ENCODE results near the gene PRR13. TPM values are rescaled to one million over a fixed set of nuclear protein-coding genes. Genes with fewer than 3 reads are reported as not detected.

PRR13 gene
- polyA plus RNA-seq, 4 donors: 507 to 1,038 (median 704) TPM

- FAIRE-seq: no peak
- H3K4me1 ChIP-seq (ENCODE audit: control insufficient read depth in 3 of 3, insufficient read depth in 2 of 3, low read depth in 1 of 3, low read length in 2 of 3): peaks cover 0 to 11% (median 2%) of the 10 kb centered on the region in 3 donors
- H3K27me3 ChIP-seq (ENCODE audit: control insufficient read depth in 3 of 3, insufficient read depth in 3 of 3, low read length in 3 of 3): no peaks in the 10 kb centered on the region
- no peak overlapping the region for H3K27ac ChIP-seq (ENCODE audit: low read depth in 1 of 3, low read length in 2 of 3)
- H3K36me3 ChIP-seq (ENCODE audit: control insufficient read depth in 3 of 3, insufficient read depth in 2 of 3, low read depth in 1 of 3, low read length in 3 of 3): peaks cover 49 to 63% (median 61%) of the 10 kb centered on the region in 3 donors
- H3K9me3 ChIP-seq (ENCODE audit: control insufficient read depth in 2 of 2, insufficient read depth in 1 of 2, low read depth in 1 of 2, low read length in 1 of 2): no peaks in the 10 kb centered on the region
- H3K4me3 ChIP-seq (ENCODE audit: low read depth in 1 of 3, low read length in 3 of 3): no peak overlapping the region
- no peak for DNase-seq
- WGBS, 3 donors: 73 to 81% (median 77%) methylated on average over 4 of the region's 4 CpGs
These were observed 17.6 kb downstream of the PRR13 start for GRCh38 chr12:53459097-53459496.

- Histone ChIP-seq H3K27ac (ENCODE audit: low read depth in 1 of 3, low read length in 2 of 3) (no peak overlapping the region), H3K27me3 (ENCODE audit: control insufficient read depth in 3 of 3, insufficient read depth in 3 of 3, low read length in 3 of 3) (no peaks in the 10 kb centered on the region), H3K4me1 (ENCODE audit: control insufficient read depth in 3 of 3, insufficient read depth in 2 of 3, low read depth in 1 of 3, low read length in 2 of 3) (peaks cover 0 to 2% (median 0%) of the 10 kb centered on the region in 3 donors), H3K9me3 (ENCODE audit: control insufficient read depth in 2 of 2, insufficient read depth in 1 of 2, low read depth in 1 of 2, low read length in 1 of 2) (no peaks in the 10 kb centered on the region), H3K4me3 (ENCODE audit: low read depth in 1 of 3, low read length in 3 of 3) (no peak overlapping the region), H3K36me3 (ENCODE audit: control insufficient read depth in 3 of 3, insufficient read depth in 2 of 3, low read depth in 1 of 3, low read length in 3 of 3) (peaks cover 54 to 66% (median 63%) of the 10 kb centered on the region in 3 donors)
- 78 to 88% (median 88%) methylated on average over 3 of the region's 3 CpGs for WGBS, 3 donors
- DNase-seq (no peak), FAIRE-seq (no peak)
These were observed 19.5 kb downstream of the PRR13 start for GRCh38 chr12:53461059-53461458.

GRCh38 chr12:53461591-53461990 lies 20.1 kb downstream of the PRR13 start:
- H3K4me3 ChIP-seq (ENCODE audit: low read depth in 1 of 3, low read length in 3 of 3): no peak overlapping the region
- H3K27me3 ChIP-seq (ENCODE audit: control insufficient read depth in 3 of 3, insufficient read depth in 3 of 3, low read length in 3 of 3): no peaks in the 10 kb centered on the region
- no peak for DNase-seq
- FAIRE-seq: no peak
- no peaks in the 10 kb centered on the region for H3K9me3 ChIP-seq (ENCODE audit: control insufficient read depth in 2 of 2, insufficient read depth in 1 of 2, low read depth in 1 of 2, low read length in 1 of 2)
- 81 to 82% (median 81%) methylated on average over 8 of the region's 8 CpGs for WGBS, 3 donors
- H3K4me1 ChIP-seq (ENCODE audit: control insufficient read depth in 3 of 3, insufficient read depth in 2 of 3, low read depth in 1 of 3, low read length in 2 of 3): peaks cover 0 to 2% (median 0%) of the 10 kb centered on the region in 3 donors
- H3K27ac ChIP-seq (ENCODE audit: low read depth in 1 of 3, low read length in 2 of 3): no peak overlapping the region
- peaks cover 51 to 66% (median 65%) of the 10 kb centered on the region in 3 donors for H3K36me3 ChIP-seq (ENCODE audit: control insufficient read depth in 3 of 3, insufficient read depth in 2 of 3, low read depth in 1 of 3, low read length in 3 of 3)

DNA sequence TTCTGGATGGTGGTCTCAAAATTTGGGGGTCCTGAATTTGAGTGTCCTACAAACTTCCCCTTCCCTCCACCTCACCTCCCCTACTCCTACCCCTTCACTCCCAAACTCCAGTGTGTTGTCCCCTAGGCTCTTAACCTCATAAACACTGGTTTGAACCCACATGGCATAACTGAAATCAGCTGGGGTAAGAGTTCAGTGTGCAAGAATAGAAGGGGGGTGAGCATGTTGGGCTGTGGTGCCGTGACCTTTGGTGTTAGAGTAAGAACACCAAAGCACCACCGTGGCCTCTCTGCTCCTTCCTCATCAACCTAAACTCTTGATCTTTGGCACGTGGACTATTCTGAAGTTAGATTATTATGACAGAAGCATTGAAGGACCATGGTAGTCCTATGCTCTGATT lies 21.4 kb downstream of the PRR13 start:
- no peak for DNase-seq
- no peak overlapping the region for H3K27ac ChIP-seq (ENCODE audit: low read depth in 1 of 3, low read length in 2 of 3)
- H3K9me3 ChIP-seq (ENCODE audit: control insufficient read depth in 2 of 2, insufficient read depth in 1 of 2, low read depth in 1 of 2, low read length in 1 of 2): no peaks in the 10 kb centered on the region
- 40 to 68% (median 53%) methylated on average over 3 of the region's 3 CpGs for WGBS, 3 donors
- no peak for FAIRE-seq
- H3K4me3 ChIP-seq (ENCODE audit: low read depth in 1 of 3, low read length in 3 of 3): no peak overlapping the region
- H3K4me1 ChIP-seq (ENCODE audit: control insufficient read depth in 3 of 3, insufficient read depth in 2 of 3, low read depth in 1 of 3, low read length in 2 of 3): peaks cover 0 to 2% (median 0%) of the 10 kb centered on the region in 3 donors
- no peaks in the 10 kb centered on the region for H3K27me3 ChIP-seq (ENCODE audit: control insufficient read depth in 3 of 3, insufficient read depth in 3 of 3, low read length in 3 of 3)
- peaks cover 57 to 71% (median 66%) of the 10 kb centered on the region in 3 donors for H3K36me3 ChIP-seq (ENCODE audit: control insufficient read depth in 3 of 3, insufficient read depth in 2 of 3, low read depth in 1 of 3, low read length in 3 of 3)

DNA sequence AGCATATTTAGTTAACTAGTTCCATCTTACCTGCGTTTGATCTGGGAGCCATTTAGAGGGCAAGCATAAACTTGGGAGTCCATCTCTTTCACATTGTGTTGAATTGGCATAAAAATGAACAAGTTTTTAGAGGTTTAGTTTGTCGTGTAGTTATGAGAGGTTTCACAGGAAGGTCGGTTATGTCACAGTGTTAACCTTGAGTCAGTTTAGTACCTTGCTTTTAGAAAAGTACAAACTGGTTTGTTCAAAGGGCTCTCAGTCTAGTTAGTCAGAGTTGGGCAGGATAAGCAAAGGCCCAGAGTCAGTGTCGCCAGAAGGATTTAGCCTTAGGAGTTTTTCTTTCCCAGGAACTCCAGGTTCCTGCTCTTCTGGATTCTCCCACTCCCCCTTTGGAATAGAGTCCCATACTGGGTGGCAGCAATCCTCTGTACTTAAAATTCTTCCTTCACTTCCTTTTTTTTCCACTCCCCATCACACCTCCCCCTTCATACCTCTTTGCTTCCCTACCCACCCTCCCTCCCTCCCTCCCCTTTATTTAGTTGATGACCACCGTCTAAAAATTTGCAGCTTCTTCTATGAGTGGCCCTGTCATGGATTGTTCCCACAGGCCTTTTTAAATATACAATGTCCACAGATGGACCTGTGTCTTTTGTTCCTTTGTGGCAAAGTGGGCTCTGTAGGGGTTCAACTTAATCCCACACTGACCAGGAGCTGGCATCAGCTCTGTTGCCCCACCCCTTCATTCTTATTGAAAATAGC lies 22.4 kb downstream of the PRR13 start:
- FAIRE-seq (no peak), DNase-seq (no peak)
- no peak overlapping the region for H3K4me3 ChIP-seq (ENCODE audit: low read depth in 1 of 3, low read length in 3 of 3)
- 54 to 62% (median 56%) methylated on average over 5 of the region's 5 CpGs for WGBS, 3 donors
- no peaks in the 10 kb centered on the region for H3K27me3 ChIP-seq (ENCODE audit: control insufficient read depth in 3 of 3, insufficient read depth in 3 of 3, low read length in 3 of 3)
- no peaks in the 10 kb centered on the region for H3K9me3 ChIP-seq (ENCODE audit: control insufficient read depth in 2 of 2, insufficient read depth in 1 of 2, low read depth in 1 of 2, low read length in 1 of 2)
- peaks cover 0 to 2% (median 0%) of the 10 kb centered on the region in 3 donors for H3K4me1 ChIP-seq (ENCODE audit: control insufficient read depth in 3 of 3, insufficient read depth in 2 of 3, low read depth in 1 of 3, low read length in 2 of 3)
- H3K36me3 ChIP-seq (ENCODE audit: control insufficient read depth in 3 of 3, insufficient read depth in 2 of 3, low read depth in 1 of 3, low read length in 3 of 3): peaks cover 55 to 75% (median 61%) of the 10 kb centered on the region in 3 donors
- H3K27ac ChIP-seq (ENCODE audit: low read depth in 1 of 3, low read length in 2 of 3): no peak overlapping the region

- DNase-seq (no peak), FAIRE-seq (no peak)
- 91 to 96% (median 91%) methylated on average over 11 of the region's 11 CpGs for WGBS, 3 donors
- Histone ChIP-seq H3K4me1 (ENCODE audit: control insufficient read depth in 3 of 3, insufficient read depth in 2 of 3, low read depth in 1 of 3, low read length in 2 of 3) (peaks cover 0 to 2% (median 0%) of the 10 kb centered on the region in 3 donors), H3K4me3 (ENCODE audit: low read depth in 1 of 3, low read length in 3 of 3) (no peak overlapping the region), H3K36me3 (ENCODE audit: control insufficient read depth in 3 of 3, insufficient read depth in 2 of 3, low read depth in 1 of 3, low read length in 3 of 3) (peaks cover 57 to 76% (median 63%) of the 10 kb centered on the region in 3 donors), H3K27me3 (ENCODE audit: control insufficient read depth in 3 of 3, insufficient read depth in 3 of 3, low read length in 3 of 3) (no peaks in the 10 kb centered on the region), H3K27ac (ENCODE audit: low read depth in 1 of 3, low read length in 2 of 3) (no peak overlapping the region), H3K9me3 (ENCODE audit: control insufficient read depth in 2 of 2, insufficient read depth in 1 of 2, low read depth in 1 of 2, low read length in 1 of 2) (no peaks in the 10 kb centered on the region)
These were observed 23.3 kb downstream of the PRR13 start for GRCh38 chr12:53464685-53465418.

DNA sequence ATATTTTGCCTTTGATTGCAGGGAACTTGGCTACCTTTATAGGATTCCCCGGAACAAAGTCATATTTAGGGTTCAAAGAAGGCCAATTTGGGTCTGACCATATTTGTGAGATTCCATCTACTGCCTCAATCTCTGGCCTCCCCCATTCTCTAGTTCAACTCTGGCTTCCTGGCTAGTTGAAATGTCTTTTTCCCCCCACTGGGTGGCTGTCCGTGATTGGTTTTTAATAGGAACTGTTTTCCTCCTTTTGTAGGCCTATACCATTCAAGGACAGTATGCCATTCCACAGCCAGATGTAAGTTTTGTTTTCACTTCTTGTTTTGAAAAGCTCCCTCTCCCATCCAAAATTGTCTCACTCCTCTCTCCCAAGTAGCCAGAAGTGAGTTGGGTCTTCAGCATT lies 24.1 kb downstream of the PRR13 start:
- Histone ChIP-seq H3K36me3 (ENCODE audit: control insufficient read depth in 3 of 3, insufficient read depth in 2 of 3, low read depth in 1 of 3, low read length in 3 of 3) (peaks cover 52 to 73% (median 64%) of the 10 kb centered on the region in 3 donors), H3K9me3 (ENCODE audit: control insufficient read depth in 2 of 2, insufficient read depth in 1 of 2, low read depth in 1 of 2, low read length in 1 of 2) (no peaks in the 10 kb centered on the region), H3K27me3 (ENCODE audit: control insufficient read depth in 3 of 3, insufficient read depth in 3 of 3, low read length in 3 of 3) (no peaks in the 10 kb centered on the region), H3K4me3 (ENCODE audit: low read depth in 1 of 3, low read length in 3 of 3) (no peak overlapping the region), H3K27ac (ENCODE audit: low read depth in 1 of 3, low read length in 2 of 3) (no peak overlapping the region), H3K4me1 (ENCODE audit: control insufficient read depth in 3 of 3, insufficient read depth in 2 of 3, low read depth in 1 of 3, low read length in 2 of 3) (peaks cover 0 to 2% (median 0%) of the 10 kb centered on the region in 3 donors)
- 65 to 68% (median 66%) methylated on average over 2 of the region's 2 CpGs for WGBS, 3 donors
- FAIRE-seq: no peak
- no peak for DNase-seq

DNA sequence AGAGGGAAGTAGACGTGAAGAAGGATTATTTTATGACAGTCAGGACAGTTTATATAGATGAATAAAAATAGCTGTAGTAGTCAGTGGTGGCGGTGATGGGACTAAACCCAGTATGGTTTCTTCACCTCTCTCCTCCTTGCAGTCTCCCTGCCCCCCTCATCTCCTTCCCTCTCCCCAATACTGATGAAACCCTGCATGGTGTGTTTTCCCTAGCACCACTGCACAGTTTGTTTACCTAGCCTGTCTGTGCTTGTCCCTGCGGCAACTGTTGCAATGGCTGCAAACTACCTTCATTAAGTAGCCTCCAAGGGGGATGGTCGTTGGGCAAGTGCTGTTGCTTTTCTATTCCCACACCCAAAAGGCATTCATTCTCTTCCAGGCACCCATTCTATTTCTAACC lies 25.1 kb downstream of the PRR13 start:
- Histone ChIP-seq H3K27ac (ENCODE audit: low read depth in 1 of 3, low read length in 2 of 3) (no peak overlapping the region), H3K4me1 (ENCODE audit: control insufficient read depth in 3 of 3, insufficient read depth in 2 of 3, low read depth in 1 of 3, low read length in 2 of 3) (no peaks in the 10 kb centered on the region)
- FAIRE-seq: no peak

More for the DNA sequence above, 25.1 kb downstream of the PRR13 start:
- Histone ChIP-seq H3K9me3 (ENCODE audit: control insufficient read depth in 2 of 2, insufficient read depth in 1 of 2, low read depth in 1 of 2, low read length in 1 of 2) (no peaks in the 10 kb centered on the region), H3K36me3 (ENCODE audit: control insufficient read depth in 3 of 3, insufficient read depth in 2 of 3, low read depth in 1 of 3, low read length in 3 of 3) (peaks cover 52 to 73% (median 66%) of the 10 kb centered on the region in 3 donors), H3K27me3 (ENCODE audit: control insufficient read depth in 3 of 3, insufficient read depth in 3 of 3, low read length in 3 of 3) (no peaks in the 10 kb centered on the region), H3K4me3 (ENCODE audit: low read depth in 1 of 3, low read length in 3 of 3) (no peak overlapping the region)
- no peak for DNase-seq
- WGBS, 3 donors: 76 to 78% (median 76%) methylated on average over 4 of the region's 4 CpGs
